Upper lobe of left lung (tissue), 4 donors: Measurements from ENCODE around the gene PDX1.

ENCODE experiments used
- CTCF ChIP-seq, 6 experiments: fragments of 450-650 bp in 4 of 6; fragments of 200-600 bp in 2 of 6; sonication (generic) in 2 of 6; IDR thresholded peaks; one replicate each; pipeline ENCODE4 v1.5.1; 2016 to 2019; ENCODE audit warnings: antibody characterized with exemption in 6 of 6
- POLR2A ChIP-seq, 4 donors: fragments of 450-650 bp; IDR thresholded peaks; one replicate each; pipeline ENCODE4 v1.5.1; 2016 to 2017; ENCODE audit warnings: antibody characterized with exemption in 4 of 4, mild to moderate bottlenecking in 2 of 4

GRCh38 chr13:27922883-27923612 lies 3.2 kb downstream of the PDX1 start:
- no peak for TF ChIP-seq CTCF (IDR thresholded peaks at IDR 0.05)
- TF ChIP-seq POLR2A (IDR thresholded peaks at IDR 0.05): no peak
